ENCODE results near the gene DSTYK.

Gene DSTYK

DNA sequence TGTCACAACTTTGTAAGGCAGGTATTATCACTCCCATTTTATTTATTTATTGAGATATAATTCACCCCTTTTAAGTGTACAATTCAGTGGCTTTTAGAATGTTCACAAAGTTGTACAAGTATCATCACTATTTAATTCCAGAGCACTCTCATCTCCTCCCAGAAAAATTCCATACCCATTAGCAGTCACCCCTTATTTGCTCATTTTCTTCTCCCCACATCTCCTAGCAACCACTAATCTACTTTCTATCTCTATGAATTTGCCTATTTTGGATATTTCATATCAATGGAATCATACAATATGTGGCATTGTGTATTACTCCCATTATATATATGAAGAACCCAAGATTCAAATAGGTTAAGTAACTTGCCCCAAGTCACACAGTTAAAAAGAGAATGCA, 7.0 kb downstream of the DSTYK start:
- DNase-seq (ENCODE audit: low read depth in 2 of 2), result peak in 1 of 2 donors; percentile 25
- no peak overlapping the region for H3K4me3 ChIP-seq (replicated peaks in 1 of 2; ENCODE audit: low read depth in 2 of 2, low read length in 2 of 2)
- TF ChIP-seq, protein P1, sequence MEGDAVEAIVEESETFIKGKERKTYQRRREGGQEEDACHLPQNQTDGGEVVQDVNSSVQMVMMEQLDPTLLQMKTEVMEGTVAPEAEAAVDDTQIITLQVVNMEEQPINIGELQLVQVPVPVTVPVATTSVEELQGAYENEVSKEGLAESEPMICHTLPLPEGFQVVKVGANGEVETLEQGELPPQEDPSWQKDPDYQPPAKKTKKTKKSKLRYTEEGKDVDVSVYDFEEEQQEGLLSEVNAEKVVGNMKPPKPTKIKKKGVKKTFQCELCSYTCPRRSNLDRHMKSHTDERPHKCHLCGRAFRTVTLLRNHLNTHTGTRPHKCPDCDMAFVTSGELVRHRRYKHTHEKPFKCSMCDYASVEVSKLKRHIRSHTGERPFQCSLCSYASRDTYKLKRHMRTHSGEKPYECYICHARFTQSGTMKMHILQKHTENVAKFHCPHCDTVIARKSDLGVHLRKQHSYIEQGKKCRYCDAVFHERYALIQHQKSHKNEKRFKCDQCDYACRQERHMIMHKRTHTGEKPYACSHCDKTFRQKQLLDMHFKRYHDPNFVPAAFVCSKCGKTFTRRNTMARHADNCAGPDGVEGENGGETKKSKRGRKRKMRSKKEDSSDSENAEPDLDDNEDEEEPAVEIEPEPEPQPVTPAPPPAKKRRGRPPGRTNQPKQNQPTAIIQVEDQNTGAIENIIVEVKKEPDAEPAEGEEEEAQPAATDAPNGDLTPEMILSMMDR (IDR thresholded peaks at IDR 0.05; ENCODE audit: low read depth, low read length), result no peak

DNA sequence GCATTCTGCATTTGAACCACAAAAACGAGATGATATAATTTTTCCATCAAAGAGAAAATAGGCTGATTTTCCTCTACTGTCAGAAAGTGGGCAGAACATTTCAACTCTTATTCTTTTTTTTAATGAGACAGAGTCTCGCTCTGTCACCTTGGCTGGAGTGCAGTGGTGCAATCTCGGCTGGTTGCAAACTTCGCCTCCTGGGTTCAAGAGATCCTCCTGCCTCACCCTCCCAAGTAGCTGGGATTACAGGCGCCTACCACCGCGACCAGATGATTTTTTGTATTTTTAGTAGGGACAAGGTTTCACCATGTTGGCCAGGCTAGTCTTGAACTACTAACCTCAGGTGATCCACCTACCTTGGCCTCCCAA, 11.6 kb downstream of the DSTYK start:
- TF ChIP-seq, protein P1 (IDR thresholded peaks at IDR 0.05; ENCODE audit: low read depth, low read length), result no peak
- no peak overlapping the region for H3K4me3 ChIP-seq (replicated peaks in 1 of 2; ENCODE audit: low read depth in 2 of 2, low read length in 2 of 2)
- no peak for DNase-seq (ENCODE audit: low read depth in 2 of 2)

GRCh38 chr1:205199090-205199930, 12.2 kb downstream of the DSTYK start:
- peak in 1 of 2 donors; percentile 25 for DNase-seq (ENCODE audit: low read depth in 2 of 2)
- TF ChIP-seq, protein P1 (IDR thresholded peaks at IDR 0.05; ENCODE audit: low read depth, low read length), result no peak
- H3K4me3 ChIP-seq (replicated peaks in 1 of 2; ENCODE audit: low read depth in 2 of 2, low read length in 2 of 2), result no peak overlapping the region

GRCh38 chr1:205192287-205192686, 19.2 kb downstream of the DSTYK start:
- H3K4me3 ChIP-seq (replicated peaks in 1 of 2; ENCODE audit: low read depth in 2 of 2, low read length in 2 of 2), result no peak overlapping the region
- TF ChIP-seq, protein P1 (IDR thresholded peaks at IDR 0.05; ENCODE audit: low read depth, low read length), result no peak
- no peak for DNase-seq (ENCODE audit: low read depth in 2 of 2)

GRCh38 chr1:205191622-205192021, 19.9 kb downstream of the DSTYK start:
- no peak for DNase-seq (ENCODE audit: low read depth in 2 of 2)
- TF ChIP-seq, protein P1 (IDR thresholded peaks at IDR 0.05; ENCODE audit: low read depth, low read length), result no peak
- H3K4me3 ChIP-seq (replicated peaks in 1 of 2; ENCODE audit: low read depth in 2 of 2, low read length in 2 of 2), result no peak overlapping the region

DNA sequence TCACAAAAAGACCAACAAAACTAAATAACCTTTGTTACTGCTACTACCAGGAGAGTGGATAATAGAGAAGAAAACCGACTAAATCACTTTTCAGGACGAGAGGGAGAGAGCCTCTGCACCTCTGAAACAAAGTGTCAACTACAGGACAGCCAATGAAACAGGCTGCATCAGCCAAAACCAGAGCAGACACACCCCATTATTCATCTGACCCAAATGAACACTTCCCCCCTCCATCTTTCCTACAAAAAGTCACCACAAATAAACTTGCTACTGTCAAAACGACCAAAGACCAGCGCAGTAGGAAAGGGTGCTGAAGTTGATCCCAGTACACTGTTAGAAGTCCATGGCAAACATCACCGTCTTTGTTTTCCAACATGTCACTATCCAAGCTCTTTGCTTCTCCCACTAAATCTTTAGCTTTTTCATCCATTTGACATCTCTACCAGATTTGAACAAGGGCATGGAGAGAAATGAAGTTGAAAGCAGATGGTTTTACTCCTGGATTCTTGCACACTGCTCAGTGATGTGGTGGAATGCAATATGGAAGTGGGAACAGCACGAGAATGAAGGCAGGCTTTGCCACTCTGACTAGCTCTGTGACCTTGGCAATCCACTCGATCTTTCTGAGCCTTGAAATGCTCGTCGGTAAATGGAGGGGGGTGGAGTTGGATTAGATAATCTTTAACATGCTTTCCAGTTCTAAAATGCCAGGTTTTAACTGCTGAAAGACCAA, 20.5 kb downstream of the DSTYK start:
- TF ChIP-seq, protein P1 (IDR thresholded peaks at IDR 0.05; ENCODE audit: low read depth, low read length), result no peak
- no peak overlapping the region for H3K4me3 ChIP-seq (replicated peaks in 1 of 2; ENCODE audit: low read depth in 2 of 2, low read length in 2 of 2)
- peak in 1 of 2 donors; percentile 53 for DNase-seq (ENCODE audit: low read depth in 2 of 2)

Data from cardiac fibroblast (primary cell).